ENCODE data around the gene PRELP. TPM values are rescaled to one million over a fixed set of nuclear protein-coding genes. Genes with fewer than 3 reads are reported as not detected.

PRELP gene
- total and polyA plus RNA-seq, 2 of the 8 experiments (the other 6 are each of a cell fraction or from before 2014, with no cell fraction given), result 0.13 to 0.23 TPM

GRCh38 chr1:203442821-203443220 is 32.8 kb upstream of the PRELP start (continued):
- TF ChIP-seq CHD7 (IDR thresholded peaks at IDR 0.05; ENCODE audit: insufficient replicate concordance, low read length) (no peak), JUN (IDR thresholded peaks at IDR 0.05; ENCODE audit: low read depth, low read length) (no peak), HDAC6 (IDR thresholded peaks at IDR 0.05; ENCODE audit: low read depth, low read length) (no peak), POLR2A (IDR thresholded peaks at IDR 0.05; ENCODE audit: control extremely low read depth in 1 of 2, low read depth in 2 of 2, low read length in 2 of 2) (no peak), CEBPB (IDR thresholded peaks at IDR 0.05; ENCODE audit: low read depth, low read length) (no peak), CTBP2 (IDR thresholded peaks at IDR 0.05; ENCODE audit: borderline replicate concordance, insufficient read depth, insufficient read length, low read length) (no peak), SAP30 (IDR thresholded peaks at IDR 0.05; ENCODE audit: insufficient read depth, insufficient replicate concordance, low read length) (no peak), EP300 (IDR thresholded peaks at IDR 0.05; ENCODE audit: borderline replicate concordance in 1 of 2, low read depth in 2 of 2, low read length in 2 of 2) (no peak), SIN3A (conservative IDR thresholded peaks at IDR 0.05 in 1 of 2, IDR thresholded peaks at IDR 0.05 in 1 of 2; ENCODE audit: low read depth in 1 of 2, low read length in 2 of 2) (no peak)
- TF ChIP-seq, protein P1, sequence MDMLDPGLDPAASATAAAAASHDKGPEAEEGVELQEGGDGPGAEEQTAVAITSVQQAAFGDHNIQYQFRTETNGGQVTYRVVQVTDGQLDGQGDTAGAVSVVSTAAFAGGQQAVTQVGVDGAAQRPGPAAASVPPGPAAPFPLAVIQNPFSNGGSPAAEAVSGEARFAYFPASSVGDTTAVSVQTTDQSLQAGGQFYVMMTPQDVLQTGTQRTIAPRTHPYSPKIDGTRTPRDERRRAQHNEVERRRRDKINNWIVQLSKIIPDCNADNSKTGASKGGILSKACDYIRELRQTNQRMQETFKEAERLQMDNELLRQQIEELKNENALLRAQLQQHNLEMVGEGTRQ (IDR thresholded peaks at IDR 0.05; ENCODE audit: low read length), result no peak
